Endothelial cell of umbilical vein (primary cell): ENCODE results near the gene ANXA6. TPM values are rescaled to one million over a fixed set of nuclear protein-coding genes. Genes with fewer than 3 reads are reported as not detected.

Experiments used
- BruUV-seq: library from RNA; stranded (reverse); fragments of 400-500 nt; replicated peaks from 2 replicates; lab custom pipeline; 2021; lab: Mats Ljungman, UMichigan
- CTCF ChIA-PET: fragments of 300-600, 350-600 bp; sonication (Branson Sonifier 250); formaldehyde crosslinking; loops from one replicate; lab custom pipeline; 2021; ENCODE audit warnings: antibody characterized with exemption, inconsistent platforms; lab: Charles Lee
- POLR2A ChIA-PET: fragments of 300-600, 350-600 bp; sonication (Branson Sonifier 250); formaldehyde crosslinking; loops from one replicate; lab custom pipeline; 2021; ENCODE audit warnings: antibody characterized with exemption, inconsistent platforms; lab: Charles Lee
- DNase-seq: peaks from one replicate; pipeline ENCODE4 v3.0.0-alpha.2; 2011; ENCODE audit warnings: low read depth, low spot score
- FAIRE-seq: peaks from 2 replicates; lab custom pipeline; 2011; peaks lifted over from hg19 to GRCh38; lab: Jason Lieb, UNC
- H2AFZ ChIP-seq: 2 replicates; pipeline ENCODE4 v1.6.0; 2012; ENCODE audit warnings: low read depth, low read length, control low read depth, inconsistent platforms
- H3K27ac ChIP-seq: 2 replicates; pipeline ENCODE4 v1.5.1; 2011; ENCODE audit warnings: low read depth, mild to moderate bottlenecking, control low read depth, low read length, moderate library complexity; ENCODE audit not compliant: insufficient read depth
- H3K27me3 ChIP-seq, 2 experiments: 2 replicates each; pipeline versions ENCODE4 v1.6.0 to v1.6.1; 2011; ENCODE audit warnings: low read length in 2 of 2, mixed read lengths in 1 of 2; ENCODE audit not compliant: control insufficient read depth in 2 of 2, insufficient read depth in 2 of 2
- H3K36me3 ChIP-seq, 2 experiments: 2 replicates in 1 of 2; 3 replicates in 1 of 2; pipeline ENCODE4 v1.5.1; 2011; ENCODE audit warnings: low read length in 2 of 2, mild to moderate bottlenecking in 1 of 2, moderate library complexity in 1 of 2; ENCODE audit not compliant: control insufficient read depth in 2 of 2, insufficient read depth in 2 of 2; ENCODE audit errors: extremely low read depth in 1 of 2
- H3K4me1 ChIP-seq: 3 replicates; pipeline ENCODE4 v1.5.1; 2011; ENCODE audit warnings: mild to moderate bottlenecking, low read length; ENCODE audit not compliant: control insufficient read depth, insufficient read depth; ENCODE audit errors: extremely low read depth
- H3K4me2 ChIP-seq: 2 replicates; pipeline ENCODE4 v1.6.1; 2011; ENCODE audit warnings: low read length, control low read depth, mixed read lengths; ENCODE audit not compliant: insufficient read depth
- H3K4me3 ChIP-seq, 3 experiments: fragments of 200-600 bp in 1 of 3; sonication (generic), shearing (Covaris generic) in 1 of 3; replicated peaks in 1 of 3; 2 replicates each; pipeline ENCODE4 v1.5.1; 2011 to 2016; ENCODE audit warnings: control low read depth in 3 of 3, low read length in 3 of 3, mild to moderate bottlenecking in 2 of 3, inconsistent platforms in 1 of 3, low read depth in 1 of 3, moderate library complexity in 1 of 3; ENCODE audit not compliant: insufficient read depth in 1 of 3
- H3K79me2 ChIP-seq: 2 replicates; pipeline ENCODE4 v1.6.0; 2012; ENCODE audit warnings: low read length, inconsistent platforms; ENCODE audit not compliant: control insufficient read depth, insufficient read depth
- H3K9ac ChIP-seq: replicated peaks from 2 replicates; pipeline ENCODE3; 2011; ENCODE audit warnings: low read length, control low read depth; ENCODE audit not compliant: insufficient read depth; ENCODE audit errors: extremely low read depth
- H3K9me1 ChIP-seq: replicated peaks from 3 replicates; pipeline ENCODE4 v1.6.0; 2011; ENCODE audit warnings: mild to moderate bottlenecking, low read length; ENCODE audit not compliant: control insufficient read depth, insufficient read depth; ENCODE audit errors: extremely low read depth
- H3K9me3 ChIP-seq: replicated peaks from 2 replicates; pipeline ENCODE4 v1.5.1; 2012; ENCODE audit warnings: low read length, inconsistent platforms; ENCODE audit not compliant: control insufficient read depth, insufficient read depth
- H4K20me1 ChIP-seq: replicated peaks from 2 replicates; pipeline ENCODE3; 2011; ENCODE audit warnings: mild to moderate bottlenecking, low read length; ENCODE audit not compliant: control insufficient read depth, insufficient read depth; ENCODE audit errors: extremely low read depth
- EZH2 ChIP-seq: IDR thresholded peaks from 2 replicates; pipeline ENCODE4 v1.6.1; 2012; ENCODE audit warnings: borderline replicate concordance, low read depth, mild to moderate bottlenecking, moderate library complexity, low read length, inconsistent platforms; ENCODE audit not compliant: severe bottlenecking
- FOS ChIP-seq: IDR thresholded peaks from 2 replicates; pipeline ENCODE4 v1.6.1; 2011; ENCODE audit warnings: mild to moderate bottlenecking, low read length, moderate library complexity, borderline replicate concordance; ENCODE audit not compliant: insufficient read depth
- GATA2 ChIP-seq: IDR thresholded peaks from 2 replicates; pipeline ENCODE4 v1.7.0; 2011; ENCODE audit warnings: low read depth, mild to moderate bottlenecking, moderate library complexity, mixed read lengths, low read length; ENCODE audit not compliant: insufficient read length, insufficient read depth
- JUN ChIP-seq: IDR thresholded peaks from 2 replicates; pipeline ENCODE4 v1.6.1; 2011; ENCODE audit warnings: borderline replicate concordance, low read depth; ENCODE audit not compliant: insufficient read length, insufficient read depth
- MYC ChIP-seq: IDR thresholded peaks from one replicate; pipeline ENCODE4 v1.6.1; 2011; ENCODE audit warnings: mild to moderate bottlenecking, low read depth, low read length
- POLR2A ChIP-seq: IDR thresholded peaks from 2 replicates; pipeline ENCODE4 v1.6.1; 2012; ENCODE audit warnings: low read depth, mild to moderate bottlenecking, control low read depth, low read length
- POLR2AphosphoS5 ChIP-seq: IDR thresholded peaks from 2 replicates; pipeline ENCODE4 v1.6.1; 2012; ENCODE audit warnings: low read depth, mild to moderate bottlenecking, control low read depth, low read length, moderate library complexity; ENCODE audit not compliant: insufficient read depth
- dilution Hi-C: fragments of 300-500 bp; cut with MboI; formaldehyde crosslinking; loops from one replicate; pipeline ENCODE4 v1.15.0; 2019; ENCODE audit warnings: low sequenced_read_pairs; ENCODE audit not compliant: extremely low pct_ligation_motif_present
- intact Hi-C: fragments of 100-400 bp; cut with micrococcal nuclease; formaldehyde crosslinking; loops from one replicate; pipeline ENCODE4 v1.10.0; 2022
- polyA plus RNA-seq, 4 experiments: library from polyadenylated mRNA; depleted of rRNA in 3 of 4; stranded (reverse) in 3 of 4; unstranded in 1 of 4; fragments of >200 nt; gene quantifications; 2 replicates each; pipeline versions ENCODE4 v1.2.1 to v1.2.3, GENCODE V29; 2011 to 2012; ENCODE audit warnings: missing spikeins in 1 of 4
- total RNA-seq: library from RNA; stranded (reverse); gene quantifications from 2 replicates; pipeline ENCODE4 v1.2.3, GENCODE V29; 2021
- TF ChIP-seq, protein P1 (sequence below): IDR thresholded peaks from 2 replicates; pipeline ENCODE4 v1.6.1; 2011; ENCODE audit not compliant: insufficient read depth, insufficient read length
- TF ChIP-seq, protein P2 (sequence below), 2 donors: IDR thresholded peaks; 1 replicate in 1 of 2; 2 replicates in 1 of 2; pipeline ENCODE4 v1.5.1; 2011; ENCODE audit warnings: low read length in 2 of 2, mild to moderate bottlenecking in 2 of 2, moderate library complexity in 2 of 2, control low read depth in 1 of 2, inconsistent platforms in 1 of 2, low read depth in 1 of 2; ENCODE audit not compliant: insufficient read depth in 1 of 2; ENCODE audit errors: extremely low read depth in 1 of 2

The ANXA6 gene
- total and polyA plus RNA-seq, 2 donors (not counting 3 experiments of a cell fraction or from before 2014, with no cell fraction given), result 195 to 266 TPM

DNA sequence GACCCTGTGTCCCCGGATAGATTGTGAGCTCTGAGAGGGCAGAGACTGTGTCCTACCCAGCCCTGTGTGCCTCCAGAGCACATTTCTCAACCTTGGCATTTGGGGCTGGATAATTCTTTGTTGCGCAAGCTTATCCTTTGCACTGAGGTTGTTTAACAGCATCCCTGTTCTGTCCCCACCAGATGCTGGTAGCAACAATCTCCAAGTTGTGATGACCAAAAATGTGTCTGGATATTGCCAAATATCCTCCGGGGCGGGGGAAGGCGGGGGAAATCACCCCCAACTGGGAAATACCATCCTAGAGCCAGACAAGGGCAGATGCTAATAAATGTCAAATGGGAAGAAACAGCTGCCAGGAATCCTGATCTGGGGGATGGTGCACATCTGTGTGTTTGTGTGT, 52.8 kb downstream of the ANXA6 start:
- BruUV-seq, result no TSS peak
- Histone ChIP-seq H3K9me1 (no peaks in the 10 kb centered on the region), H3K4me3 (no peak overlapping the region), H3K9ac (no peak overlapping the region), H3K9me3 (no peaks in the 10 kb centered on the region), H2AFZ (no peak overlapping the region), H3K79me2 (no peaks in the 10 kb centered on the region), H3K36me3 (peaks cover 0 to 32% of the 10 kb centered on the region in 2 experiments), H3K4me1 (no peaks in the 10 kb centered on the region), H3K4me2 (no peak overlapping the region), H4K20me1 (no peaks in the 10 kb centered on the region), H3K27me3 (no peaks in the 10 kb centered on the region), H3K27ac (no peak overlapping the region)
- ChIA-PET POLR2A (no interaction called here), CTCF (interaction anchor here (1.7 to 16.3 kb wide), 2 partner anchors 11 to 54 kb away, joined by 7 to 679 read pairs; no protein-coding TSS in a partner anchor)
- no peak for FAIRE-seq
- TF ChIP-seq POLR2A (no peak), FOS (no peak), EZH2 (no peak), POLR2AphosphoS5 (no peak), MYC (no peak), GATA2 (no peak), JUN (no peak)
- TF ChIP-seq, protein P1, sequence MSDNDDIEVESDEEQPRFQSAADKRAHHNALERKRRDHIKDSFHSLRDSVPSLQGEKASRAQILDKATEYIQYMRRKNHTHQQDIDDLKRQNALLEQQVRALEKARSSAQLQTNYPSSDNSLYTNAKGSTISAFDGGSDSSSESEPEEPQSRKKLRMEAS, result no peak
- TF ChIP-seq, protein P2, sequence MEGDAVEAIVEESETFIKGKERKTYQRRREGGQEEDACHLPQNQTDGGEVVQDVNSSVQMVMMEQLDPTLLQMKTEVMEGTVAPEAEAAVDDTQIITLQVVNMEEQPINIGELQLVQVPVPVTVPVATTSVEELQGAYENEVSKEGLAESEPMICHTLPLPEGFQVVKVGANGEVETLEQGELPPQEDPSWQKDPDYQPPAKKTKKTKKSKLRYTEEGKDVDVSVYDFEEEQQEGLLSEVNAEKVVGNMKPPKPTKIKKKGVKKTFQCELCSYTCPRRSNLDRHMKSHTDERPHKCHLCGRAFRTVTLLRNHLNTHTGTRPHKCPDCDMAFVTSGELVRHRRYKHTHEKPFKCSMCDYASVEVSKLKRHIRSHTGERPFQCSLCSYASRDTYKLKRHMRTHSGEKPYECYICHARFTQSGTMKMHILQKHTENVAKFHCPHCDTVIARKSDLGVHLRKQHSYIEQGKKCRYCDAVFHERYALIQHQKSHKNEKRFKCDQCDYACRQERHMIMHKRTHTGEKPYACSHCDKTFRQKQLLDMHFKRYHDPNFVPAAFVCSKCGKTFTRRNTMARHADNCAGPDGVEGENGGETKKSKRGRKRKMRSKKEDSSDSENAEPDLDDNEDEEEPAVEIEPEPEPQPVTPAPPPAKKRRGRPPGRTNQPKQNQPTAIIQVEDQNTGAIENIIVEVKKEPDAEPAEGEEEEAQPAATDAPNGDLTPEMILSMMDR (IDR thresholded peaks at IDR 0.05; ENCODE audit: extremely low read depth in 1 of 2, insufficient read depth in 1 of 2, low read depth in 1 of 2, low read length in 2 of 2), result no peak
- no peak for DNase-seq
- dilution Hi-C loops, result no loop called here
- intact Hi-C loops, result no loop called here
